Measurements from ENCODE around the gene AOPEP.

DNA sequence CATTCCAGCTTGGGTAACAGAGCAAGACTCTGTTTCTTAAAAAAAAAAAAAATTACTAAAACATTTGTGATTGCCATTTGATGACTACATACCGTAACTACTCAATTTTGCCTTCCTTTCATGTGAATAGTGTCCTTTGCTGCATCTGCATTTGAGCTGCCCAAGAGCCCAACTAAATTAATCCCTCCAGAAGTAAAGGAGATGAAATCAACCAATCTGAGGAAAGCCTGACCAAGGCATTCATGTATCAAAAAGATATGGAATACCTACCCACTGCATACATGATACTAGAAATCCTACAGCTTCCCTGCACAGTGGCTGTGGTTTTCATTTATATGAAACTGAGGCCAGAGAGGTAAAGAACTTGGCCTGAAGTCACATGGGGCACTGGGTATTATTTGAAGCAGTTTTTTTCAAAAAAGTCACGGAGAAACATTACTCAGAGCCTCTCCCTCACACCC lies 177.5 kb downstream of the AOPEP start:
- TF ChIP-seq, protein P1, sequence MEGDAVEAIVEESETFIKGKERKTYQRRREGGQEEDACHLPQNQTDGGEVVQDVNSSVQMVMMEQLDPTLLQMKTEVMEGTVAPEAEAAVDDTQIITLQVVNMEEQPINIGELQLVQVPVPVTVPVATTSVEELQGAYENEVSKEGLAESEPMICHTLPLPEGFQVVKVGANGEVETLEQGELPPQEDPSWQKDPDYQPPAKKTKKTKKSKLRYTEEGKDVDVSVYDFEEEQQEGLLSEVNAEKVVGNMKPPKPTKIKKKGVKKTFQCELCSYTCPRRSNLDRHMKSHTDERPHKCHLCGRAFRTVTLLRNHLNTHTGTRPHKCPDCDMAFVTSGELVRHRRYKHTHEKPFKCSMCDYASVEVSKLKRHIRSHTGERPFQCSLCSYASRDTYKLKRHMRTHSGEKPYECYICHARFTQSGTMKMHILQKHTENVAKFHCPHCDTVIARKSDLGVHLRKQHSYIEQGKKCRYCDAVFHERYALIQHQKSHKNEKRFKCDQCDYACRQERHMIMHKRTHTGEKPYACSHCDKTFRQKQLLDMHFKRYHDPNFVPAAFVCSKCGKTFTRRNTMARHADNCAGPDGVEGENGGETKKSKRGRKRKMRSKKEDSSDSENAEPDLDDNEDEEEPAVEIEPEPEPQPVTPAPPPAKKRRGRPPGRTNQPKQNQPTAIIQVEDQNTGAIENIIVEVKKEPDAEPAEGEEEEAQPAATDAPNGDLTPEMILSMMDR (IDR thresholded peaks at IDR 0.05) = no peak
- TF ChIP-seq POLR2AphosphoS5 (IDR thresholded peaks at IDR 0.05) (no peak), POLR2A (IDR thresholded peaks at IDR 0.05) (no peak), EP300 (IDR thresholded peaks at IDR 0.05) (no peak)

Data from gastroesophageal sphincter (tissue), 3 donors.